ENCODE measurements around the gene PPP6R3.

DNA sequence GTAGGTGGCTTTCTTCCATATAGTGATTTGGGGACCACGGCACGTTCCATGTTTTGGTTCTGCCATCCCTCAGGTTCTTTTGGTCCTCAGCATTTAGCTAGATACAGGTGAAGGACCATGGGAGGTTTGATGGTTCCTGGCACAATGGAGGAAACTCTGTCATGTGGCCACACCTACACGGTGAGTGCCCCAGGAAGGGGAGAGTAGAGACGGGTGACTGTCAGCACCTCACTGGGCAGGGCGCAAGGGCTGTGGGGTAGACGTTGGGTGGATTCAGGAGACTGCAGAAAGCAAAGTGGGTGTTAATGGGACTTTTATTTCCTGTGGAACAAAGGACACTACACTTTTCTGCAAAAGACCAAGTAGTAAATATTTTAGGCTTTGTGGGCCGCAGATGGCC is 73.4 kb downstream of the PPP6R3 start:
- TF ChIP-seq, protein P1, sequence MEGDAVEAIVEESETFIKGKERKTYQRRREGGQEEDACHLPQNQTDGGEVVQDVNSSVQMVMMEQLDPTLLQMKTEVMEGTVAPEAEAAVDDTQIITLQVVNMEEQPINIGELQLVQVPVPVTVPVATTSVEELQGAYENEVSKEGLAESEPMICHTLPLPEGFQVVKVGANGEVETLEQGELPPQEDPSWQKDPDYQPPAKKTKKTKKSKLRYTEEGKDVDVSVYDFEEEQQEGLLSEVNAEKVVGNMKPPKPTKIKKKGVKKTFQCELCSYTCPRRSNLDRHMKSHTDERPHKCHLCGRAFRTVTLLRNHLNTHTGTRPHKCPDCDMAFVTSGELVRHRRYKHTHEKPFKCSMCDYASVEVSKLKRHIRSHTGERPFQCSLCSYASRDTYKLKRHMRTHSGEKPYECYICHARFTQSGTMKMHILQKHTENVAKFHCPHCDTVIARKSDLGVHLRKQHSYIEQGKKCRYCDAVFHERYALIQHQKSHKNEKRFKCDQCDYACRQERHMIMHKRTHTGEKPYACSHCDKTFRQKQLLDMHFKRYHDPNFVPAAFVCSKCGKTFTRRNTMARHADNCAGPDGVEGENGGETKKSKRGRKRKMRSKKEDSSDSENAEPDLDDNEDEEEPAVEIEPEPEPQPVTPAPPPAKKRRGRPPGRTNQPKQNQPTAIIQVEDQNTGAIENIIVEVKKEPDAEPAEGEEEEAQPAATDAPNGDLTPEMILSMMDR (IDR thresholded peaks at IDR 0.05): no peak
- TF ChIP-seq POLR2A (IDR thresholded peaks at IDR 0.05): no peak
